Endothelial cell (in vitro differentiated cells): ENCODE measurements around the gene SNX32. TPM values are rescaled to one million over a fixed set of nuclear protein-coding genes. Genes with fewer than 3 reads are reported as not detected.

Experiments
- DNase-seq: peaks from one replicate; pipeline ENCODE4 v3.0.0; 2021; ENCODE audit warnings: low spot score
- H3K27ac Mint-ChIP-seq: one replicate; pipeline ENCODE4 v1.8.0; 2021; ENCODE audit warnings: mixed read lengths, inconsistent platforms; ENCODE audit not compliant: unreplicated experiment
- H3K27me3 Mint-ChIP-seq: one replicate; pipeline ENCODE4 v1.8.0; 2021; ENCODE audit warnings: mild to moderate bottlenecking, moderate library complexity, mixed read lengths, inconsistent platforms; ENCODE audit not compliant: unreplicated experiment
- H3K36me3 Mint-ChIP-seq: one replicate; pipeline ENCODE4 v1.8.0; 2021; ENCODE audit warnings: mild to moderate bottlenecking, low read depth, mixed read lengths, inconsistent platforms; ENCODE audit not compliant: unreplicated experiment
- H3K4me1 Mint-ChIP-seq: one replicate; pipeline ENCODE4 v1.8.0; 2021; ENCODE audit warnings: mild to moderate bottlenecking, mixed read lengths, inconsistent platforms; ENCODE audit not compliant: unreplicated experiment
- H3K4me3 Mint-ChIP-seq: one replicate; pipeline ENCODE4 v1.8.0; 2021; ENCODE audit warnings: mild to moderate bottlenecking, mixed read lengths, inconsistent platforms; ENCODE audit not compliant: unreplicated experiment
- H3K9me3 Mint-ChIP-seq: one replicate; pipeline ENCODE4 v1.8.0; 2021; ENCODE audit warnings: mixed read lengths, inconsistent platforms; ENCODE audit not compliant: unreplicated experiment
- total RNA-seq: library from RNA; stranded (reverse); fragmentation: NEBNext Ultra II Directional; extraction: Animal tissue kit (Norgen Biotek cat#: 25700); gene quantifications from one replicate; pipeline ENCODE4 v1.2.1, GENCODE V29; 2021; ENCODE audit not compliant: unreplicated experiment
- TF ChIP-seq, protein P1 (sequence below): fragments of 200-600 bp; sonication (generic); IDR thresholded peaks from one replicate; pipeline ENCODE4 v1.5.0; 2021; ENCODE audit warnings: antibody characterized with exemption; ENCODE audit not compliant: unreplicated experiment

SNX32 gene
- total RNA-seq, 1 donor from 2014 or later, result 1.2 TPM

DNA sequence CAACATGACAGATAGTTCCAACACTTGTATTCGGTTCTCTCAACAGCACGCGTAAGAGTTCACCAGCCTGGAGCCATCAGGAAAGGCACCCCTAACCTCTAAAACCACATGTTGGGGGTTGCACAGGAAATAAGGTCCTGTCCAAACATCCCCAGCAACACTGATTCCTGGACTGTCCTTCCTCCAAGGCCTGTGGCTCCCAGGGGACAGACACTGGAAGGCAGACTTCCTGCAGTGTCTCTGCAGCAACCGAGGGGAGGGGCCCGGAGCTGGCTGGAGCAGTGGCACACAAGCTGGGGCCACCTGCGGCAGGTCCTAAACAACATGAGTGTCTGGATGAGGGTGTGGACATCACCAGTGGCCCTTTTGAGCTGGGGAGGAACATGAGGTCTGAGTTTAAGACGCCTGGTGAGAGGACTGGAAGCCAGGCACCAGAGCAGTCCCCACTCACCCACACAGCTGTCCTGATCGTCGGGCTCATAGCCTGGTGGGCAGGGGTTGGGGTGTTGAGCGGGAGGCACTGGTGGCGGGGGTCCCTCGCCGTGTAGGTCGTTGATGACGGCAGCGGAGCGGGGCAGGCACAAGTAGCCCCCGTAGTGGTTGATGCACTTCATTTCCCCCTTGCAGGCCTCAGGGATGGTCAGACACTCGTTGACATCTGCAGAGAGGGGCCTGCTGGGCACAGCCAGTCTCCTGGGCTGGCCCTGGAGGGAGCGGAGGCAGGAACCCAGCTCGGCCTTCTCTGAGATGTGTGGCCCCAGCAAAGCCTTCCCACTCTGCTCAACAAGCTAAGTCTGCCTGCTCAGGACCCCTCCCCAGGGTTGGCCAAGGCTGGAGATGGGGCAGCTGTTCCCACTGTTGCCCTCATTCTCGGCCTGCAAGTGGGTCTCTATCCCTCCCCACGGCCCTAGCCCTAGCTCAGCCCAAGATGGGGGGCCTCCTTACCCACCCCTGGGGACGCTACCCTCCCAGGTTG lies 37.2 kb downstream of the SNX32 start:
- H3K27ac Mint-ChIP-seq, result peak overlapping the region; percentile 80
- H3K9me3 Mint-ChIP-seq, result no peaks in the 10 kb centered on the region
- peaks cover 27% of the 10 kb centered on the region for H3K27me3 Mint-ChIP-seq
- peak overlapping the region; percentile 92 for H3K4me3 Mint-ChIP-seq
- DNase-seq, result no peak
- TF ChIP-seq, protein P1, sequence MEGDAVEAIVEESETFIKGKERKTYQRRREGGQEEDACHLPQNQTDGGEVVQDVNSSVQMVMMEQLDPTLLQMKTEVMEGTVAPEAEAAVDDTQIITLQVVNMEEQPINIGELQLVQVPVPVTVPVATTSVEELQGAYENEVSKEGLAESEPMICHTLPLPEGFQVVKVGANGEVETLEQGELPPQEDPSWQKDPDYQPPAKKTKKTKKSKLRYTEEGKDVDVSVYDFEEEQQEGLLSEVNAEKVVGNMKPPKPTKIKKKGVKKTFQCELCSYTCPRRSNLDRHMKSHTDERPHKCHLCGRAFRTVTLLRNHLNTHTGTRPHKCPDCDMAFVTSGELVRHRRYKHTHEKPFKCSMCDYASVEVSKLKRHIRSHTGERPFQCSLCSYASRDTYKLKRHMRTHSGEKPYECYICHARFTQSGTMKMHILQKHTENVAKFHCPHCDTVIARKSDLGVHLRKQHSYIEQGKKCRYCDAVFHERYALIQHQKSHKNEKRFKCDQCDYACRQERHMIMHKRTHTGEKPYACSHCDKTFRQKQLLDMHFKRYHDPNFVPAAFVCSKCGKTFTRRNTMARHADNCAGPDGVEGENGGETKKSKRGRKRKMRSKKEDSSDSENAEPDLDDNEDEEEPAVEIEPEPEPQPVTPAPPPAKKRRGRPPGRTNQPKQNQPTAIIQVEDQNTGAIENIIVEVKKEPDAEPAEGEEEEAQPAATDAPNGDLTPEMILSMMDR, result no peak
- H3K36me3 Mint-ChIP-seq, result peaks cover 18% of the 10 kb centered on the region
- peaks cover 43% of the 10 kb centered on the region for H3K4me1 Mint-ChIP-seq

DNA sequence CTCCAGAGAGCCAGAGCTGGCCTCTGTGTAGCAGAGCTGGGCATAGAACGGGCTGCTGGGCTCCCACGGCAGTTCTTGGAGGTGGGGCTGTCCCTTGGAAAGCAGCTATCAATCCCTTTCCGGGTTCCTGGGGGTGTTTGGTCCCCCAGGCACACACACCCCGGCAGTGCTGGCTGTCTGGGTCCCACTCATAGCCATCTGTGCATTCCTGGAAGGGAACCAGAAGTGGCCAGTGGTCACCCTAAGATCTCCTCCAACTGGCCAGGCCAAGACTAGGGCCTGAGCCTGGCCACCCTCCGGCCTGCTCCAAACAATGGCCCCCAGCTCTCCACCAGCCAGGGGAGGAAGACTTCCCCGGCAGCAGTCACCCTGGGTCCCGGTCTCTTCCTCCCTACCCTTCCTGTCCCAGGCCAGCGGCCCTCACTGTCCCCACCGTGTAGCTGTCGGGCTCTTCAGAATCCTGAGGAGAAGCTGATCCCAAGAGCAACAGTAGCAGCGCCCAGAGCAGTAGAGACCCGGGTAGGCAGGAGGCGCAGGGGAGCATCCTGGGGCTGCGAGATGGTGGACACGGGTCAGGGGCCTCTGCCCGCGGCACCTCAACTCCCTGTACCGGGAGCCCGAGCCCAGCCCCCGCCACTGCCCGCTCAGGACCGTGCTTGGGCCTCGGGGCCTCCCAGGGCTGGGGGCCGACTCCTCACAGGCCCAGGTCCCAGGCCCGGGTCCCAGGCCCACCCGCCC lies 38.2 kb downstream of the SNX32 start:
- DNase-seq, result peak; percentile 56
- peaks cover 18% of the 10 kb centered on the region for H3K36me3 Mint-ChIP-seq
- peak overlapping the region; percentile 92 for H3K4me3 Mint-ChIP-seq
- H3K27ac Mint-ChIP-seq, result peak overlapping the region; percentile 61
- H3K9me3 Mint-ChIP-seq, result no peaks in the 10 kb centered on the region
- H3K27me3 Mint-ChIP-seq, result peaks cover 33% of the 10 kb centered on the region
- peaks cover 43% of the 10 kb centered on the region for H3K4me1 Mint-ChIP-seq
- TF ChIP-seq, protein P1, result no peak

DNA sequence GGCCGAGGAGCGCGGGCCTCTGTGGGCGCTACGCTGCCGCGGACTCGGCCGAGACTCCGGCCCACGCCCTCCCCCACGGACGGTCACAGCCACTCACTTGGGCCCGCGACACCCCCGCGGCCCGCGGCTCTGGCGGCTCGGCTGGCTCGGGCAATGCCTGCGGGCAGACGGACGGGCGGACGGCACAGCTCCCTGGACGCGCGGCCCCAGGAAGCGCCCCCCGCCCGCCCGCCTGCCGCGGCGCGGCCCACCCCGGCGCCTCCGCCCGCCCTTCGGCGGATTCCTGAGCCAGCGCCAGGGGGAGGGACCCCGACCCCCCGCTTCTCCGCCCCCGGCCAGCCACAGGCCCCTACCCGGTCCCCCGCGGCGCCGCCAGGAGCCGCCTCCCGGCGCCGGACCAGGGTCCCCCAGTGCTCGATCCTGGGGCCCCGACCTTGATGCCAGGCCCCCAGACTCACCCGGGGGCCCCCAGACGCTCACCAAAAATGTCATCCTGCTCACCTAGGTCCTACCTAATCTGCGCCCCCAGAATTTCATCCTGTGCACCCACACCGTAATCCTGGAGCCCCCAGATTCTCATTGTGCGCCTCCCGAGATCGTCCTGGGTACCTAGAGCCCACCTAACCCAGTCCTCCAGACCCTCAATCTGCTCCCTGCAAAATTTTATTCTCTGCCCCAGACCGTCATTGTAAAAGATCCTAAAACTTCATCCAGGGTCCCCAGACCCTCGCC lies 39.0 kb downstream of the SNX32 start, which contains the start of gene EFEMP2:
Gene EFEMP2 (minus strand): TSS at position 215 of the 732 bp plus-strand sequence. CDS start 446 bp downstream, outside the sequence.
- peaks cover 31% of the 10 kb centered on the region for H3K27me3 Mint-ChIP-seq
- peak; percentile 55 for DNase-seq
- TF ChIP-seq, protein P1, result no peak

DNA sequence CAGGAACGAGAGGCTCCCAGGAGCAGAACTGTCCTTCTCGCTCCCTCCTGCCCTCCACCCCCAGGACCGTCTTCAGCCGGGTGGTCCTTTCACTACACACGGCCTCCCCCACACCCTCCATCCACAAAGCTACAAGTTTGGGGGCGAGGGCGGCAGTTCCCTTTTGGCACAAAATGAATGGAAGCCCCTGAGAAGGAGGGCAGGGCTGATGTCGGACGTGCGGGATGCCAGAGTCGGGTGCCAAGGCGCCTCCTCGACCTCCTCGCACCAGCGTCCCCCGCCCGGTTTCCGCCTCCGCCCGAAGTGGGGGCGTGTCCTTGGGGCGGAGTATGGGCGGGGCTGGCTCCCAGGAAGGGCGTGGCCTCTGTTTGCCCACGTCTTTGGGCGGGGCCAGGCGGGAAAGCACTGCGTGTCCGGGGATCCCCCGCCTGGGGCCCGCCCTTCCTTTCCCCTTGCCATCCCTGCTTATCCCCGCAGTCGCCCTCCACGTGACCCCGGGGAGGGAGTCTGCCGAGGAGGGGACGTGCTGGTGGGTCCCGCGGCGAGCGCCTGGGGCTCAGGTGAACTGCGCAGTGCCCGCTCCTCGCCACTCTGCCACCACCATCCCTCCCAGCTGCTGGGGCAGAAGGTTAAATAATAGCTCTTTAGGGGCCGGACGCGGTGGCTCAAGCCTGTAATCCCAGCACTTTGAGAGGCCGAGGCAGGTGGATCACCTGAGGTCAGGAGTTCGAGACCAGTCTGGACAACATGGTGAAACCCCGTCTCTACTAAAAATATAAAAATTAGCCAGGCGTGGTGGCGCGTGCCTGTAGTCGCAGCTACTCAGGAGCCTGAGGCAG lies 39.8 kb downstream of the SNX32 start:
- peaks cover 30% of the 10 kb centered on the region for H3K27me3 Mint-ChIP-seq
- no peaks in the 10 kb centered on the region for H3K9me3 Mint-ChIP-seq
- peaks cover 13% of the 10 kb centered on the region for H3K36me3 Mint-ChIP-seq
- H3K4me1 Mint-ChIP-seq, result peaks cover 35% of the 10 kb centered on the region
- H3K27ac Mint-ChIP-seq, result peak overlapping the region; percentile 82
- TF ChIP-seq, protein P1, result no peak
- peak overlapping the region; percentile 97 for H3K4me3 Mint-ChIP-seq
- peak; percentile 92 for DNase-seq

More for the DNA sequence above, 39.0 kb downstream of the SNX32 start, which contains the start of gene EFEMP2:
- H3K4me1 Mint-ChIP-seq, result peaks cover 36% of the 10 kb centered on the region
- H3K36me3 Mint-ChIP-seq, result peaks cover 15% of the 10 kb centered on the region
- H3K27ac Mint-ChIP-seq, result peak within 1 kb of the TSS; percentile 82
- no peaks in the 10 kb centered on the region for H3K9me3 Mint-ChIP-seq
- peak within 1 kb of the TSS; percentile 97 for H3K4me3 Mint-ChIP-seq
